Urinary bladder (tissue), 4 donors: ENCODE results near the gene KIRREL3. TPM values are rescaled to one million over a fixed set of nuclear protein-coding genes. Genes with fewer than 3 reads are reported as not detected.

Source experiments
- DNase-seq: peaks from one replicate; pipeline ENCODE4 v3.0.0-alpha.2; 2015; ENCODE audit errors: extremely low spot score
- H3K27ac ChIP-seq: one replicate; pipeline ENCODE4 v1.5.1; 2013; ENCODE audit warnings: low read depth, mild to moderate bottlenecking, moderate library complexity
- H3K36me3 ChIP-seq: one replicate; pipeline ENCODE4 v1.6.1; 2013; ENCODE audit warnings: mild to moderate bottlenecking, moderate library complexity; ENCODE audit not compliant: insufficient read depth
- H3K4me1 ChIP-seq: one replicate; pipeline ENCODE4 v1.6.1; 2013; ENCODE audit warnings: mild to moderate bottlenecking, moderate library complexity; ENCODE audit not compliant: insufficient read depth
- H3K4me3 ChIP-seq: one replicate; pipeline ENCODE4 v1.5.1; 2013; ENCODE audit warnings: low read depth, low read length
- WGBS: extraction: QIAGEN DNeasy Blood & Tissue Kit; methylation state at CpG from one replicate; pipeline ENCODE4 v1.1.7; 2013; 5-methylcytosine and 5-hydroxymethylcytosine counted together
- polyA plus RNA-seq: library from polyadenylated mRNA; stranded (reverse); fragments of 200-250 nt; gene quantifications from one replicate; pipeline ENCODE4 v1.2.3, GENCODE V29; 2013
- total RNA-seq: library from RNA; depleted of rRNA; stranded (reverse); fragments of >200 nt; gene quantifications from one replicate; pipeline ENCODE4 v1.2.3, GENCODE V29; 2014
- donor health status: healthy with polysubstance abuse.
- donor health status: healthy.

Gene KIRREL3
- total and polyA plus RNA-seq, 2 donors: 0.80 to 1.0 TPM

DNA sequence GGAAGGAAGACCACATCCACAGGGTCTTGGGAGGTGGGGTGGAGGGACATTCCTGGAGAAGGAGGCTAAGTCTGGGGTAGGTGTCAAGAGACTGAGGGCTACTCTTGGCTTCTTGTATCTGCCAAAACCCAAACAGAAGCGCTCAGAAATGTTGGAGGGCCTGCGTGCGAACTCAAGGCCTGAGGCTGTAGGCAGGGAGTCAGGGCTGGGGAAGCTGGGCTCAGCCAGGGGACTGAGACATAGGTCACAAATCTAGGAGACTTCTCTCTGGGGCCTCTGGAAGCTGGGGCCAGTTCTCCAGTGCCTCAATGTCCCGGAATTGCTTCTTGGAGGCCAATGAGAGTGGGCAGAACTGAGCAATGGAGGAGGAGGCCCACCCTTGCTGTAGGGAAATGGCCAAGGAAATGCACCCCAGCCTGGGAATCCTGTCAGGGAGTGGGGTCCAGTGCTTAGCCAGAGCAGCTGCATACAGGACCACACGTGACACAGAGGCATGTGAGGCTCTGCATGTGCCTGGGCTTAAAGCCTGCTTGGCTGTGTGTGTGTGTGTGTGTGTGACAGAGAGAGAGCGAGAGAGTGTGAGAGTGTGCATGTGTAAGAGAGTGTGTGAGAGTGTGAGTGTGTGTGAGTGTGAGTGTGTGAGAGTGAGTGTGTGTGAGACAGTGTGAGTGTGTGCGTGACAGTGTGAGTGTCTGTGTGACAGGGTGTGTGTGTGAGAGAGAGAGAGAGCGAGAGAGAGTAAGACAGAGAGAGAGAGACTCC, 503.8 kb downstream of the KIRREL3 start:
- 85% methylated on average over 8 of the region's 8 CpGs for WGBS
- no peak for DNase-seq

DNA sequence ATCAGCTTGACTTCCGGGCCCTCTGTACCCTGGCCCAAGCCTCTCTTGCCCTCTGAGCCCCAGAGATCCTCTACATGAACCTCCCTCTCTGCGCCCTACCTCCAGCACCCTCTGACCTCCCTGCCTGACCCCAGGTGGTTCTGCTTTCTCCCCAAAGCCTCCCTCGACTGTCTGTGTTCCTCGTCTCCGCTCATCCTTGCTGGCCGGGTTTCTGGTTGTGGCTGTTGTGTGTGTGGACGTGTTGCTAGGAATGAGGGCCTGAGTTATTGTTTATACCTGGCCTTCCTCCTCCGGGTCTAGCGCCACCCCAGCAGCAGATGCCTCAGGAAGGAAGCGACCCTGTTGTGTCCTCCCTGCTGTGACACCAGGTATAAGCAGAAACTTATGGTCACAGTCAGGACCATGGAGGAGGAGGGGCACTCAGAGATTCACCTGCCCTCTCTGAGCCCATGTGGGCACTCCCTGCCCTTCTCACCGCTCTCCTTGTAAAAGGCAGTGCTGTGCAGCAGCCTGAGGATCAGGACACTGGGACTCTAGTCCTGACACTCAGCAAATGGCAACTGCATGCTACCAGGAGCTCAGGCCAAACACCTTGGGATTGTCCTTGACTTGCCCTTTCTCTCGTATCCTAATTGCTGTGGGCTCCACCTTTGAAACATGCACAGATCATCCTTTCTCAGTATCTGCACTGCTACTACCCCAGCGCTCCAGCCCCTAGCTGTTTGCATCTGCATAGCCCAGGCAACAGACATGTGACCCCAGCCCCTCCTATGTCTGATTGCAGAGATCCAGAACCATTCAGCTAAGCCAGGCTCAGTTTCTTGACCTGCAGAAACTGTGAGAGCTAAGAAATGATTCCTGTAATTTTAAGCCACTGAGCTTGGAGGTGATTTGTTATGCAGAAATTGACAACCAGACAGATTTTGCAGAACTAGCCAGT, 505.0 kb downstream of the KIRREL3 start:
- Histone ChIP-seq H3K27ac (no peak overlapping the region), H3K4me1 (no peaks in the 10 kb centered on the region), H3K36me3 (no peaks in the 10 kb centered on the region), H3K4me3 (no peak overlapping the region)
- no peak for DNase-seq
- WGBS: 89% methylated on average over 13 of the region's 13 CpGs

More for the DNA sequence above, 503.8 kb downstream of the KIRREL3 start:
- H3K36me3 ChIP-seq: no peaks in the 10 kb centered on the region
- H3K4me1 ChIP-seq: no peaks in the 10 kb centered on the region
- H3K27ac ChIP-seq: no peak overlapping the region
- no peak overlapping the region for H3K4me3 ChIP-seq

DNA sequence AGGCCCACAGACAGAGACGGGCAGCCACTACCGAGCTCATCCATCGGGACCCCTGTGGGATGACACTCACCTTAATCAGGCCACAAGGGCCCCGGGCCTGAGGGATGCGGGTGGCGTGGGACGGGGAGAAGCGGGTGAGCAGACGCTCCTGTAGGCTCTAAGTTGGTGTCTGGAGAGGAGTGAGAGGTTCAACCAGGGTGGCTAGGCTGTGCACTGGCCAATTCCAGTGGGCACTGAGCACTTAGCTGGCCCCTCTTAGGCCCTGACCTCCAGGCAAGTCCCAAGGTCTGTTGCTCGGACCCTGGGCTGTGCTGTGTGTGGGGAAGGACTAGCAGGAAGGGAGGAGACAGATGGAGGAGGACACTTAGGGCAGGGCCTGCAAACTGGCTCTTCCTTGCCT, 505.7 kb downstream of the KIRREL3 start:
- 90% methylated on average over 10 of the region's 10 CpGs for WGBS
- no peaks in the 10 kb centered on the region for H3K36me3 ChIP-seq
- no peak overlapping the region for H3K27ac ChIP-seq
- no peak overlapping the region for H3K4me3 ChIP-seq
- DNase-seq: no peak
- H3K4me1 ChIP-seq: no peaks in the 10 kb centered on the region

DNA sequence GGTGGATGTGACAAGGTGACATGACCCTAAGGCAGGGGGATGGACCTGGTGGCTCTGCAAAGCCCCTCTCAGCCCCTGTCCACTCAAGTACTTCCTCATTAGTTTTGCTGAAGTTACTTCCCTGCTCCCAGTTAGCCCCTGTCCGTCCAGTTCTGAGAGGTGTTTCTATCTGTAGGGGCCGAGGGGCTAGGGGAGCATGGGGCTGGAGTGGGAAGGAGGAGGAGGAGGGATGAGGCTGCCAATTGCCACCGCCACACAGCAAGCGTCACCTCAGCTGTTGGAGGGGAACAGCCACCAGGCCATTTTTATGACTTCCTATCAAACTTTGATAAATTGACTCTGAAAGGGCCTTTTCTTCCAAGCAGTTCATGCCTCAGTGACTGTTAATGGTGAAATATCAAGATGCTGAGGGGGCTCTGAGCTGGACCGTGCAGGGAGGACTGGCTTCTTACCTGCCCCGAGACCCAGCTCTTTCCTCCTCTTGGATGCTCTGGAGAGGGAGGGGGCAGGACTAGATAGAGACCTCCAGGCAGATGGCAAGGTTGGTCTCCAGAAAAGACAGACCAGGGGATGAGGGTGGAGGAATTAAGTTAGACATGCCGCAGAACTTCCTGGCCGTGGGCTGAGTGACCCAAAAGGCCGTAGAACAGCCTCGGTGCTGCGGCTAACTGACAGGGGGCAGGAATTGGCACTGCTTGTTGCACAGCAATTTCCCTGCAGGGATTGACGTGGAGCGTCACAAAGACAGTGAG, 508.1 kb downstream of the KIRREL3 start:
- Histone ChIP-seq H3K36me3 (no peaks in the 10 kb centered on the region), H3K4me1 (no peaks in the 10 kb centered on the region), H3K27ac (no peak overlapping the region), H3K4me3 (no peak overlapping the region)
- WGBS: 85% methylated on average over 13 of the region's 13 CpGs
- DNase-seq: no peak

- Histone ChIP-seq H3K4me3 (no peak overlapping the region), H3K27ac (no peak overlapping the region)
- DNase-seq: no peak
Observed at GRCh38 chr11:126491092-126491491, 509.5 kb downstream of the KIRREL3 start.

GRCh38 chr11:126489836-126490660, 510.5 kb downstream of the KIRREL3 start:
- no peak for DNase-seq
- H3K4me3 ChIP-seq: no peak overlapping the region

More at GRCh38 chr11:126491092-126491491, 509.5 kb downstream of the KIRREL3 start:
- H3K4me1 ChIP-seq: no peaks in the 10 kb centered on the region
- 85% methylated on average over 13 of the region's 13 CpGs for WGBS
- H3K36me3 ChIP-seq: no peaks in the 10 kb centered on the region

GRCh38 chr11:126488591-126489370, 511.8 kb downstream of the KIRREL3 start:
- no peaks in the 10 kb centered on the region for H3K36me3 ChIP-seq
- WGBS: 91% methylated on average over 23 of the region's 23 CpGs
- H3K4me1 ChIP-seq: no peaks in the 10 kb centered on the region
- no peak for DNase-seq
- no peak overlapping the region for H3K4me3 ChIP-seq
- H3K27ac ChIP-seq: no peak overlapping the region

More at GRCh38 chr11:126489836-126490660, 510.5 kb downstream of the KIRREL3 start:
- 68% methylated on average over 21 of the region's 21 CpGs for WGBS
- Histone ChIP-seq H3K36me3 (no peaks in the 10 kb centered on the region), H3K27ac (no peak overlapping the region), H3K4me1 (no peaks in the 10 kb centered on the region)

- WGBS: 91% methylated on average over 8 of the region's 8 CpGs
- H3K27ac ChIP-seq: no peak overlapping the region
- H3K4me3 ChIP-seq: no peak overlapping the region
- H3K4me1 ChIP-seq: no peaks in the 10 kb centered on the region
- no peaks in the 10 kb centered on the region for H3K36me3 ChIP-seq
- DNase-seq: no peak
Observed at GRCh38 chr11:126487711-126488110, 512.9 kb downstream of the KIRREL3 start.

DNA sequence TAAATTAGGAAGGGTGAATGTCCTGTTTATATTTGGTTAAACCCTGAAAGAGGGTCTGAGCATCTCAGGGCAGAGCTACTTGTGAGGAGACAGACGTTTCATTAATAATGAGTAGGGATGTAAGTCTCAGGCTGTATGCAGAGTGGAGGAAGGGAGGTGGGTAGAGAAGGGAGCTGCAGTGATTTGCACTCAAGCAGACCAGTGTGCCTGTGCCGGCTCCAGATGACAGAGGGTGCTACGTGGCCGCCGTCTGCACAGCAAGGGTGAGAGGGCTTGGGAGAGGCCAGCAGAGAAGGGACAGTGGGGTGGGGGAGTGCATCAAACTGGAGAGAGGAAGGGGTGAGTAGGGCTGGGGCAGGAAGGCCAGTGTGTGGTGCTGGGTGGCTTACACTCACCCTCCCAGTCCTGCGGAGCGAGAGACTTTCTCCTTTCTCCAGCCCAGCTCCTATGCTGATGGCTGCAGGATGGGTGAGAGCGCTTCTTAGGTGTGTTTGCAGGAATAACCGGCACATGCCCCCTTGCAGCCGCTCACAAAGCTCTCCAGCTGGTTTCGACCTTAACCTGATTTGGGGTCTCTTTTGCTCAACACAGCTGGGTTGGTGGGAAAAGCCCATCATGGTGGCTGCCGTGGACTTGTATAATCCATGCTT, 514.5 kb downstream of the KIRREL3 start:
- Histone ChIP-seq H3K4me1 (no peaks in the 10 kb centered on the region), H3K4me3 (no peak overlapping the region), H3K27ac (no peak overlapping the region), H3K36me3 (no peaks in the 10 kb centered on the region)
- DNase-seq: no peak
- WGBS: 81% methylated on average over 12 of the region's 12 CpGs

- no peak overlapping the region for H3K4me3 ChIP-seq
- 73% methylated on average over 10 of the region's 10 CpGs for WGBS
- H3K4me1 ChIP-seq: no peaks in the 10 kb centered on the region
- H3K36me3 ChIP-seq: no peaks in the 10 kb centered on the region
- DNase-seq: peak; percentile 15
- no peak overlapping the region for H3K27ac ChIP-seq
Observed at GRCh38 chr11:126485021-126485792, 515.4 kb downstream of the KIRREL3 start.

DNA sequence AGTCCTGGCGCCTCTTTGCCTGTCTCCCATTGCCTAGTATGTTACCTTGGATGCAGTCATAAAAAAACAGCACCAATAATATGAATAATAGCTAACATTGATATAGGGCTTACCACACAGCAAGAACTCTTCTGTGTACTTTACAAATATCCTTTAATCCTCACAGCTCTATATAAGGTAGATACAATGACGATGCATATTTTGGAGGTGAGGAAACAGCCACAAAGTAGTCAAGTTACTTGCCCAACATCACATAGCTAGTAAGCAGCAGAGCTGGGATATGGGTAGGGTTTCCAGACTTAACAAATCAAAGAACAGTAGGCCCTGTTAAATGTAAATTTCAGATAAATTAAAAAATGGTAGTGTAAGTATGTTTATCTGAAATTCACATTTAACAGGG, 516.3 kb downstream of the KIRREL3 start:
- no peak for DNase-seq
- 70% methylated on average over 2 of the region's 2 CpGs for WGBS
- Histone ChIP-seq H3K4me1 (no peaks in the 10 kb centered on the region), H3K4me3 (no peak overlapping the region), H3K27ac (no peak overlapping the region), H3K36me3 (no peaks in the 10 kb centered on the region)
